ENCODE results near the gene FAHD2A.

Gene FAHD2A

GRCh38 chr2:95374029-95374428 is 28.5 kb upstream of the FAHD2A start:
- TF ChIP-seq CTCF (conservative IDR thresholded peaks at IDR 0.05; ENCODE audit: low read length) (no peak), EZH2phosphoT487 (IDR thresholded peaks at IDR 0.05; ENCODE audit: borderline replicate concordance) (no peak)
- Histone ChIP-seq H4K20me1 (ENCODE audit: insufficient read depth, low read length, poor library complexity, severe bottlenecking) (no peaks in the 10 kb centered on the region), H3F3A (ENCODE audit: low read depth) (no peaks in the 10 kb centered on the region), H3K4me2 (ENCODE audit: low read depth, low read length, poor library complexity, severe bottlenecking) (no peak overlapping the region), H3K4me3 (ENCODE audit: low read length, poor library complexity, severe bottlenecking) (no peak overlapping the region), H2AFZ (ENCODE audit: low read length) (no peak overlapping the region), H3K9me3 (ENCODE audit: insufficient read depth, low read depth, low read length) (no peaks in the 10 kb centered on the region), H3K9ac (ENCODE audit: low read depth, low read length, poor library complexity, severe bottlenecking) (no peak overlapping the region), H3K27me3 (ENCODE audit: insufficient read depth, low read length, poor library complexity, severe bottlenecking) (no peaks in the 10 kb centered on the region), H3K36me3 (ENCODE audit: insufficient read depth, low read length) (no peaks in the 10 kb centered on the region), H3K4me1 (ENCODE audit: insufficient read depth, low read length, poor library complexity, severe bottlenecking) (no peaks in the 10 kb centered on the region), H3K79me2 (ENCODE audit: insufficient read depth, low read length) (no peaks in the 10 kb centered on the region), H3K9me2 (replicated peaks; ENCODE audit: low read depth, low read length) (no peaks in the 10 kb centered on the region)

GRCh38 chr2:95374451-95374920 is 28.0 kb upstream of the FAHD2A start:
- no peaks in the 10 kb centered on the region for H3K27me3 ChIP-seq (ENCODE audit: insufficient read depth, low read length, poor library complexity, severe bottlenecking)
- no peaks in the 10 kb centered on the region for H3K36me3 ChIP-seq (ENCODE audit: insufficient read depth, low read length)
- H3K4me2 ChIP-seq (ENCODE audit: low read depth, low read length, poor library complexity, severe bottlenecking): no peak overlapping the region
- no peaks in the 10 kb centered on the region for H3F3A ChIP-seq (ENCODE audit: low read depth)
- H3K4me1 ChIP-seq (ENCODE audit: insufficient read depth, low read length, poor library complexity, severe bottlenecking): no peaks in the 10 kb centered on the region
- H3K79me2 ChIP-seq (ENCODE audit: insufficient read depth, low read length): no peaks in the 10 kb centered on the region
- H2AFZ ChIP-seq (ENCODE audit: low read length): no peak overlapping the region
- no peaks in the 10 kb centered on the region for H3K9me3 ChIP-seq (ENCODE audit: insufficient read depth, low read depth, low read length)
- H3K9me2 ChIP-seq (replicated peaks; ENCODE audit: low read depth, low read length): no peaks in the 10 kb centered on the region
- H4K20me1 ChIP-seq (ENCODE audit: insufficient read depth, low read length, poor library complexity, severe bottlenecking): no peaks in the 10 kb centered on the region
- H3K4me3 ChIP-seq (ENCODE audit: low read length, poor library complexity, severe bottlenecking): no peak overlapping the region
- TF ChIP-seq CTCF (conservative IDR thresholded peaks at IDR 0.05; ENCODE audit: low read length) (no peak), EZH2phosphoT487 (IDR thresholded peaks at IDR 0.05; ENCODE audit: borderline replicate concordance) (no peak)
- H3K9ac ChIP-seq (ENCODE audit: low read depth, low read length, poor library complexity, severe bottlenecking): no peak overlapping the region

- Histone ChIP-seq H3K79me2 (ENCODE audit: insufficient read depth, low read length) (no peaks in the 10 kb centered on the region), H3K9me2 (replicated peaks; ENCODE audit: low read depth, low read length) (no peaks in the 10 kb centered on the region), H3K9ac (ENCODE audit: low read depth, low read length, poor library complexity, severe bottlenecking) (no peak overlapping the region), H3K27me3 (ENCODE audit: insufficient read depth, low read length, poor library complexity, severe bottlenecking) (no peaks in the 10 kb centered on the region), H3K4me2 (ENCODE audit: low read depth, low read length, poor library complexity, severe bottlenecking) (no peak overlapping the region), H3F3A (ENCODE audit: low read depth) (no peaks in the 10 kb centered on the region), H4K20me1 (ENCODE audit: insufficient read depth, low read length, poor library complexity, severe bottlenecking) (no peaks in the 10 kb centered on the region), H3K9me3 (ENCODE audit: insufficient read depth, low read depth, low read length) (no peaks in the 10 kb centered on the region), H3K36me3 (ENCODE audit: insufficient read depth, low read length) (no peaks in the 10 kb centered on the region), H2AFZ (ENCODE audit: low read length) (no peak overlapping the region), H3K4me3 (ENCODE audit: low read length, poor library complexity, severe bottlenecking) (no peak overlapping the region), H3K4me1 (ENCODE audit: insufficient read depth, low read length, poor library complexity, severe bottlenecking) (no peaks in the 10 kb centered on the region)
- TF ChIP-seq EZH2phosphoT487 (IDR thresholded peaks at IDR 0.05; ENCODE audit: borderline replicate concordance) (no peak), CTCF (conservative IDR thresholded peaks at IDR 0.05; ENCODE audit: low read length) (no peak)
Measured at GRCh38 chr2:95374921-95375471, 27.5 kb upstream of the FAHD2A start.

All from Loucy (cell line).